ENCODE data around the gene PAXIP1. TPM values are rescaled to one million over a fixed set of nuclear protein-coding genes. Genes with fewer than 3 reads are reported as not detected.
"Not testable (repeated sequence)": the region's sequence is repeated elsewhere in the genome, so short reads cannot be mapped to it uniquely, and the experiment has no call there.

Gene PAXIP1
- polyA plus RNA-seq, 1 experiment: 6.3 TPM

DNA sequence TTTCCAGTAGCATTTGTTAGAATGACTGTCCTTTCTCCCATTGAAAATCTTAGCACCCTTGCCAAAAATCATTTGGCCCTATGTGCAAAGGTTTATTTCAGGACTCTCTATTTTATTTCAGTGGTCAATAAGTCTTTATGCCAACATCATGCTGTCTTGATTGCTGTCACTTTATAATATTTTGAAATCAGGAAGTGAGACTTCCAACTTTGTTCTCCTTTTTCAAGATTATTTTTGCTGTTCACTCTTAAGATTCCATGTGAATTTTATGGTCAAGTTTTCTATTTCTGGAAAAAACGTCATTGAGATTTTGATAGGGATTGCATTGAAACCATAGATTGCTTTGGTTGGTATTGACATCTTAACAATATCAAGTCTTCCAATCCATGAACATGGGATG, 65.1 kb downstream of the PAXIP1 start:
- H3K27ac ChIP-seq (ENCODE audit: low read depth, low read length): no peak overlapping the region
- ChIA-PET POLR2A (no interaction called here), CTCF (interaction anchor here (1.0 to 1.8 kb wide), 3 partner anchors 10 to 443 kb away, joined by 4 to 8 read pairs (median 6); no protein-coding TSS in a partner anchor)
- no peaks in the 10 kb centered on the region for H3K27me3 ChIP-seq (ENCODE audit: control insufficient read depth, insufficient read depth, low read length)
- no peak overlapping the region for H3K4me3 ChIP-seq (ENCODE audit: low read depth, low read length)
- H3K9me3 ChIP-seq (ENCODE audit: control insufficient read depth, insufficient read depth, low read length): peaks cover 9% of the 10 kb centered on the region
- DNase-seq (ENCODE audit: low read depth, low spot score): no peak
- TF ChIP-seq, protein P1, sequence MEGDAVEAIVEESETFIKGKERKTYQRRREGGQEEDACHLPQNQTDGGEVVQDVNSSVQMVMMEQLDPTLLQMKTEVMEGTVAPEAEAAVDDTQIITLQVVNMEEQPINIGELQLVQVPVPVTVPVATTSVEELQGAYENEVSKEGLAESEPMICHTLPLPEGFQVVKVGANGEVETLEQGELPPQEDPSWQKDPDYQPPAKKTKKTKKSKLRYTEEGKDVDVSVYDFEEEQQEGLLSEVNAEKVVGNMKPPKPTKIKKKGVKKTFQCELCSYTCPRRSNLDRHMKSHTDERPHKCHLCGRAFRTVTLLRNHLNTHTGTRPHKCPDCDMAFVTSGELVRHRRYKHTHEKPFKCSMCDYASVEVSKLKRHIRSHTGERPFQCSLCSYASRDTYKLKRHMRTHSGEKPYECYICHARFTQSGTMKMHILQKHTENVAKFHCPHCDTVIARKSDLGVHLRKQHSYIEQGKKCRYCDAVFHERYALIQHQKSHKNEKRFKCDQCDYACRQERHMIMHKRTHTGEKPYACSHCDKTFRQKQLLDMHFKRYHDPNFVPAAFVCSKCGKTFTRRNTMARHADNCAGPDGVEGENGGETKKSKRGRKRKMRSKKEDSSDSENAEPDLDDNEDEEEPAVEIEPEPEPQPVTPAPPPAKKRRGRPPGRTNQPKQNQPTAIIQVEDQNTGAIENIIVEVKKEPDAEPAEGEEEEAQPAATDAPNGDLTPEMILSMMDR (IDR thresholded peaks at IDR 0.05; ENCODE audit: low read depth, low read length): no peak

DNA sequence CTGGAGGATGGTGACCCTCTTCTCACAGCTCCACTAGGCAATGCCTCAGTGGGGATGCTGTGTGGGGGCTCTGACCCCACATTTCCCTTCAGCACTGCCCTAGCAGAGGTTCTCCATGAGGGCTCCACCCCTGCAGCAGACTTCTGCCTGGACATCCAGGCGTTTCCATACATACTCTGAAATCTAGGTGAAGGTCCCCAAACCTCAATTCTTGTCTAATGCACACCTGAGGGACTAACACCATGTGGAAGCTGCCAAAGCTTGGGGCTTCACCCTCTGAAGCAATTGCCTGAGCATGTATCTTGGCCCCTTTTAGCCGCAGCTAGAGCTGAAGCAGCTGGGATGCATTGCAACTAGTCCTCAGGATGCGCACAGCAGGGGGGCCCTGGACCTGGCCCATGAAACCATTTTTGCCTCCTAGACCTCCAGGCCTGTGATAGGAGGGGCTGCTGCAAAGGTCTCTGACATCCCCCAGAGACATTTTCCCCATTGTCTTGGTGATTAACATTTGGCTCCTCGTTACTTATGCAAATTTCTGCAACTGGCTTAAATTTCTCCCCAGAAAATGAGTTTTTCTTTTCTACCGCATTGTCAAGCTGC, 68.5 kb downstream of the PAXIP1 start:
- DNase-seq (ENCODE audit: low read depth, low spot score); H3K9me3 ChIP-seq (ENCODE audit: control insufficient read depth, insufficient read depth, low read length); H3K27ac ChIP-seq (ENCODE audit: low read depth, low read length); CTCF ChIA-PET; H3K4me3 ChIP-seq (ENCODE audit: low read depth, low read length); POLR2A ChIA-PET; H3K27me3 ChIP-seq (ENCODE audit: control insufficient read depth, insufficient read depth, low read length): not testable (repeated sequence)

DNA sequence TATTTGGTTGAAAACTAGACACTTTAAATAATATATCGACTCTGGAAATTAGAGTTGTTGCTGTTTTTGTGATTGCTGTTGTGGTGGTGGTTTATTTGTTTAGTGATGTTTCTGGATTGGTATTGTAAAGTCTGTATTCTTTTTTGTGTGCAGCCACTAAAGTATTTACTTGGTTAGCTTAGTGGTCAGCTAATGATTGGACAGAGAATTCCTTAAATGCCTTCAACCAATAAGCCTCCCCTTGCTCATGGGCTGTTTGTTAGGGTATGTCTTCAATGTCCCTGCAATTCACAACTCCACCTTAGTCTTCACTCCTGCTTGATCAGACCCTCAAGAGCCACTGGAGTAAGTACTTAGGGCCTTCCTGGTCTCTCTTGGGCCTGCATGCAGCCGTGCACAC, 71.0 kb downstream of the PAXIP1 start:
- DNase-seq (ENCODE audit: low read depth, low spot score): no peak
- Histone ChIP-seq H3K9me3 (ENCODE audit: control insufficient read depth, insufficient read depth, low read length) (peaks cover 9% of the 10 kb centered on the region), H3K27ac (ENCODE audit: low read depth, low read length) (no peak overlapping the region), H3K4me3 (ENCODE audit: low read depth, low read length) (no peak overlapping the region), H3K27me3 (ENCODE audit: control insufficient read depth, insufficient read depth, low read length) (no peaks in the 10 kb centered on the region)
- TF ChIP-seq, protein P1 (IDR thresholded peaks at IDR 0.05; ENCODE audit: low read depth, low read length): no peak
- CTCF ChIA-PET: interaction anchor here (0.6 to 1.6 kb wide), 3 partner anchors 18 to 664 kb away, joined by 4 to 7 read pairs (median 4); no protein-coding TSS in a partner anchor
- POLR2A ChIA-PET: interaction anchor here (0.6 kb wide), 1 partner anchor 18 kb away, joined by 6 read pairs; no protein-coding TSS in a partner anchor

GRCh38 chr7:154929006-154929726, 73.8 kb downstream of the PAXIP1 start:
- peak overlapping the region; percentile 73 for H3K4me3 ChIP-seq (ENCODE audit: low read depth, low read length)
- no peak for DNase-seq (ENCODE audit: low read depth, low spot score)
- CTCF ChIA-PET: interaction anchor here (2.7 to 2.9 kb wide), 5 partner anchors 18 to 450 kb away, joined by 11 to 98 read pairs (median 22); no protein-coding TSS in a partner anchor
- peaks cover 3% of the 10 kb centered on the region for H3K9me3 ChIP-seq (ENCODE audit: control insufficient read depth, insufficient read depth, low read length)
- TF ChIP-seq, protein P1 (IDR thresholded peaks at IDR 0.05; ENCODE audit: low read depth, low read length): no peak
- peak overlapping the region; percentile 62 for H3K27ac ChIP-seq (ENCODE audit: low read depth, low read length)
- POLR2A ChIA-PET: no interaction called here
- no peaks in the 10 kb centered on the region for H3K27me3 ChIP-seq (ENCODE audit: control insufficient read depth, insufficient read depth, low read length)

DNA sequence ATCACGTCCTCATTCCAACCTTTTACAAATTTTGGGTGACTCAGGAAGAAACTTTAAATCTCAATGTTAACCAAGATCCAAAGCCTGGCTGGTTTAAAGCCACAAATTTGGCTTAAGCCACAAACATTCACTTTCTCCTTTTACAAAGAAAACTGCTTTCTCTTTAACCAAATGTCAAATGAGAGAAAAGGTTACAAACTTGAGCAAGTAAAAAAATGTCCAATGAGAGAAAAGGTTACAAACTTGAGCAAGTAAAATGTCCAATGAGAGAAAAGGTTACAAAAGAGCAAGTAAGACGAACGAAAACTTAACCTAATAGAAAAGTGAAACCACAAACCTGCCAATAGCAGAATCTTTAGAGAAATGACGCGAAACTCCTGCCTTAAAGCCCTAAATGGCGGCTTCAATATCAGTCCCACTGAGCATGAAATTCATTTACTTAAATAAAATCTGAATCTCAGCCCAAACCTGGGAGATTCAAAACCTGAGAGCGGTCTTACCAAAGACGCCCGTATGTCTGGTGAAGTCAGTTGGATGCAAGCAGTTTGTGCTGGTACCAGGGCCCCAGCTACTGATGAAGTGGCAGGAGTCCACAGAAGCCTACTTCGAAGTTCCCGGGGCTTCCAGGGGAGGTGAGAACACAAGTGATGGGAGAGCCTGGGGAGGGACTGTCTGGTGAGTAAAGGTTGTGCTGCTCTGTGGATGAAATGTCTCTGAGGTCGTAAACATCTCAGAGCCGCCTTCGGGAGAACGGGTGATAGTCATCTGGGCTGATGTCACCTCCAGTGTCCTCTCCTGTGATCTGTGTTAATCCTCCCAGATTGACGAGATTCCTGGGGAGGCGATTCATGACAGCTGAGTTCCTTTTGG, 74.6 kb downstream of the PAXIP1 start:
- Histone ChIP-seq H3K9me3 (ENCODE audit: control insufficient read depth, insufficient read depth, low read length) (no peaks in the 10 kb centered on the region), H3K27me3 (ENCODE audit: control insufficient read depth, insufficient read depth, low read length) (no peaks in the 10 kb centered on the region), H3K27ac (ENCODE audit: low read depth, low read length) (peak overlapping the region; percentile 62), H3K4me3 (ENCODE audit: low read depth, low read length) (peak overlapping the region; percentile 73)
- DNase-seq (ENCODE audit: low read depth, low spot score): peak; percentile 89
- TF ChIP-seq, protein P1 (IDR thresholded peaks at IDR 0.05; ENCODE audit: low read depth, low read length): no peak
- ChIA-PET POLR2A (no interaction called here), CTCF (interaction anchor here (0.7 to 3.4 kb wide), 52 partner anchors 9 to 846 kb away, joined by 3 to 98 read pairs (median 6); partner anchors contain the start of gene PAXIP1)

All from AG04450 (cell line).